NCI-H345 treated with DMSO at 0.1 percent for 48 hours (cell line): Measurements from ENCODE around the gene GPR132.
"Not testable (repeated sequence)": the region's sequence is repeated elsewhere in the genome, so short reads cannot be mapped to it uniquely, and the experiment has no call there.

ENCODE experiments used
- DNase-seq: peaks from one replicate; lab custom pipeline; 2025; ENCODE audit not compliant: unreplicated experiment; lab: John Stamatoyannopoulos, UW

The GPR132 gene

GRCh38 chr14:105065280-105066228 is at the start of gene GPR132:
TSS of gene GPR132 (minus strand) at chr14:105065430. CDS start at chr14:105055420, 10,010 bp downstream.
- no peak for DNase-seq

GRCh38 chr14:105109243-105109642 is 44.0 kb upstream of the GPR132 start:
- DNase-seq, result not testable (repeated sequence)

- DNase-seq, result no peak
Observed at GRCh38 chr14:105108516-105108864, 43.3 kb upstream of the GPR132 start.

- no peak for DNase-seq
Observed at GRCh38 chr14:105107781-105108515, 42.7 kb upstream of the GPR132 start.

- DNase-seq, result no peak
Observed at GRCh38 chr14:105107351-105107750, 42.1 kb upstream of the GPR132 start.

GRCh38 chr14:105105158-105105557 is 39.9 kb upstream of the GPR132 start:
- DNase-seq, result no peak

GRCh38 chr14:105102893-105103292 is 37.7 kb upstream of the GPR132 start:
- no peak for DNase-seq

- DNase-seq, result no peak
Observed at GRCh38 chr14:105102361-105102870, 37.2 kb upstream of the GPR132 start.

- no peak for DNase-seq
Observed at GRCh38 chr14:105100910-105101309, 35.7 kb upstream of the GPR132 start.

GRCh38 chr14:105099778-105100177 is 34.5 kb upstream of the GPR132 start:
- DNase-seq, result no peak

- DNase-seq, result no peak
Observed at GRCh38 chr14:105098316-105098715, 33.1 kb upstream of the GPR132 start.

GRCh38 chr14:105097794-105098127 is 32.5 kb upstream of the GPR132 start:
- DNase-seq, result no peak

GRCh38 chr14:105096206-105096875 is 31.1 kb upstream of the GPR132 start:
- no peak for DNase-seq

GRCh38 chr14:105095236-105095805 is 30.1 kb upstream of the GPR132 start:
- DNase-seq, result no peak

GRCh38 chr14:105094193-105094907 is 29.1 kb upstream of the GPR132 start:
- no peak for DNase-seq

- no peak for DNase-seq
Observed at GRCh38 chr14:105093431-105094192, 28.4 kb upstream of the GPR132 start.

- no peak for DNase-seq
Observed at GRCh38 chr14:105093038-105093430, 27.8 kb upstream of the GPR132 start.

- no peak for DNase-seq
Observed at GRCh38 chr14:105092171-105093037, 27.2 kb upstream of the GPR132 start.
